Endothelial cell of umbilical vein (primary cell): ENCODE results near the gene DKKL1. TPM values are rescaled to one million over a fixed set of nuclear protein-coding genes. Genes with fewer than 3 reads are reported as not detected.
"Not testable (repeated sequence)": the region's sequence is repeated elsewhere in the genome, so short reads cannot be mapped to it uniquely, and the experiment has no call there.

Experiments
- BruUV-seq: library from RNA; stranded (reverse); fragments of 400-500 nt; replicated peaks from 2 replicates; lab custom pipeline; 2021; lab: Mats Ljungman, UMichigan
- CTCF ChIA-PET: fragments of 300-600, 350-600 bp; sonication (Branson Sonifier 250); formaldehyde crosslinking; loops from one replicate; lab custom pipeline; 2021; ENCODE audit warnings: antibody characterized with exemption, inconsistent platforms; lab: Charles Lee
- POLR2A ChIA-PET: fragments of 300-600, 350-600 bp; sonication (Branson Sonifier 250); formaldehyde crosslinking; loops from one replicate; lab custom pipeline; 2021; ENCODE audit warnings: antibody characterized with exemption, inconsistent platforms; lab: Charles Lee
- DNase-seq: peaks from one replicate; pipeline ENCODE4 v3.0.0-alpha.2; 2011; ENCODE audit warnings: low read depth, low spot score
- FAIRE-seq: peaks from 2 replicates; lab custom pipeline; 2011; peaks lifted over from hg19 to GRCh38; lab: Jason Lieb, UNC
- H2AFZ ChIP-seq: 2 replicates; pipeline ENCODE4 v1.6.0; 2012; ENCODE audit warnings: low read depth, low read length, control low read depth, inconsistent platforms
- H3K27ac ChIP-seq: 2 replicates; pipeline ENCODE4 v1.5.1; 2011; ENCODE audit warnings: low read depth, mild to moderate bottlenecking, control low read depth, low read length, moderate library complexity; ENCODE audit not compliant: insufficient read depth
- H3K27me3 ChIP-seq, 2 experiments: 2 replicates each; pipeline versions ENCODE4 v1.6.0 to v1.6.1; 2011; ENCODE audit warnings: low read length in 2 of 2, mixed read lengths in 1 of 2; ENCODE audit not compliant: control insufficient read depth in 2 of 2, insufficient read depth in 2 of 2
- H3K36me3 ChIP-seq, 2 experiments: 2 replicates in 1 of 2; 3 replicates in 1 of 2; pipeline ENCODE4 v1.5.1; 2011; ENCODE audit warnings: low read length in 2 of 2, mild to moderate bottlenecking in 1 of 2, moderate library complexity in 1 of 2; ENCODE audit not compliant: control insufficient read depth in 2 of 2, insufficient read depth in 2 of 2; ENCODE audit errors: extremely low read depth in 1 of 2
- H3K4me1 ChIP-seq: 3 replicates; pipeline ENCODE4 v1.5.1; 2011; ENCODE audit warnings: mild to moderate bottlenecking, low read length; ENCODE audit not compliant: control insufficient read depth, insufficient read depth; ENCODE audit errors: extremely low read depth
- H3K4me2 ChIP-seq: 2 replicates; pipeline ENCODE4 v1.6.1; 2011; ENCODE audit warnings: low read length, control low read depth, mixed read lengths; ENCODE audit not compliant: insufficient read depth
- H3K4me3 ChIP-seq, 3 experiments: fragments of 200-600 bp in 1 of 3; sonication (generic), shearing (Covaris generic) in 1 of 3; replicated peaks in 1 of 3; 2 replicates each; pipeline ENCODE4 v1.5.1; 2011 to 2016; ENCODE audit warnings: control low read depth in 3 of 3, low read length in 3 of 3, mild to moderate bottlenecking in 2 of 3, inconsistent platforms in 1 of 3, low read depth in 1 of 3, moderate library complexity in 1 of 3; ENCODE audit not compliant: insufficient read depth in 1 of 3
- H3K79me2 ChIP-seq: 2 replicates; pipeline ENCODE4 v1.6.0; 2012; ENCODE audit warnings: low read length, inconsistent platforms; ENCODE audit not compliant: control insufficient read depth, insufficient read depth
- H3K9ac ChIP-seq: replicated peaks from 2 replicates; pipeline ENCODE3; 2011; ENCODE audit warnings: low read length, control low read depth; ENCODE audit not compliant: insufficient read depth; ENCODE audit errors: extremely low read depth
- H3K9me1 ChIP-seq: replicated peaks from 3 replicates; pipeline ENCODE4 v1.6.0; 2011; ENCODE audit warnings: mild to moderate bottlenecking, low read length; ENCODE audit not compliant: control insufficient read depth, insufficient read depth; ENCODE audit errors: extremely low read depth
- H3K9me3 ChIP-seq: replicated peaks from 2 replicates; pipeline ENCODE4 v1.5.1; 2012; ENCODE audit warnings: low read length, inconsistent platforms; ENCODE audit not compliant: control insufficient read depth, insufficient read depth
- H4K20me1 ChIP-seq: replicated peaks from 2 replicates; pipeline ENCODE3; 2011; ENCODE audit warnings: mild to moderate bottlenecking, low read length; ENCODE audit not compliant: control insufficient read depth, insufficient read depth; ENCODE audit errors: extremely low read depth
- JUN ChIP-seq: IDR thresholded peaks from 2 replicates; pipeline ENCODE4 v1.6.1; 2011; ENCODE audit warnings: borderline replicate concordance, low read depth; ENCODE audit not compliant: insufficient read length, insufficient read depth
- dilution Hi-C: fragments of 300-500 bp; cut with MboI; formaldehyde crosslinking; loops from one replicate; pipeline ENCODE4 v1.15.0; 2019; ENCODE audit warnings: low sequenced_read_pairs; ENCODE audit not compliant: extremely low pct_ligation_motif_present
- intact Hi-C: fragments of 100-400 bp; cut with micrococcal nuclease; formaldehyde crosslinking; loops from one replicate; pipeline ENCODE4 v1.10.0; 2022
- polyA plus RNA-seq, 4 experiments: library from polyadenylated mRNA; depleted of rRNA in 3 of 4; stranded (reverse) in 3 of 4; unstranded in 1 of 4; fragments of >200 nt; gene quantifications; 2 replicates each; pipeline versions ENCODE4 v1.2.1 to v1.2.3, GENCODE V29; 2011 to 2012; ENCODE audit warnings: missing spikeins in 1 of 4
- total RNA-seq: library from RNA; stranded (reverse); gene quantifications from 2 replicates; pipeline ENCODE4 v1.2.3, GENCODE V29; 2021
- TF ChIP-seq, protein P1 (sequence below): IDR thresholded peaks from 2 replicates; pipeline ENCODE4 v1.6.1; 2011; ENCODE audit not compliant: insufficient read depth, insufficient read length

Gene DKKL1
- total and polyA plus RNA-seq, 2 donors (not counting 3 experiments of a cell fraction or from before 2014, with no cell fraction given): 0.21 TPM; not detected in 1

- H2AFZ ChIP-seq, H3K4me1 ChIP-seq, H3K27me3 ChIP-seq, dilution Hi-C loops, intact Hi-C loops, H3K9ac ChIP-seq, H3K9me3 ChIP-seq, BruUV-seq, DNase-seq, POLR2A ChIA-PET, H3K27ac ChIP-seq, FAIRE-seq, H3K36me3 ChIP-seq, H3K79me2 ChIP-seq, H4K20me1 ChIP-seq, H3K4me2 ChIP-seq, H3K9me1 ChIP-seq, H3K4me3 ChIP-seq: not testable (repeated sequence)
- CTCF ChIA-PET: interaction anchor here (0.6 to 1.6 kb wide), 2 partner anchors 30 to 32 kb away, joined by 3 read pairs; no protein-coding TSS in a partner anchor
These were observed 32.5 kb upstream of the DKKL1 start for GRCh38 chr19:49331187-49331586.

DNA sequence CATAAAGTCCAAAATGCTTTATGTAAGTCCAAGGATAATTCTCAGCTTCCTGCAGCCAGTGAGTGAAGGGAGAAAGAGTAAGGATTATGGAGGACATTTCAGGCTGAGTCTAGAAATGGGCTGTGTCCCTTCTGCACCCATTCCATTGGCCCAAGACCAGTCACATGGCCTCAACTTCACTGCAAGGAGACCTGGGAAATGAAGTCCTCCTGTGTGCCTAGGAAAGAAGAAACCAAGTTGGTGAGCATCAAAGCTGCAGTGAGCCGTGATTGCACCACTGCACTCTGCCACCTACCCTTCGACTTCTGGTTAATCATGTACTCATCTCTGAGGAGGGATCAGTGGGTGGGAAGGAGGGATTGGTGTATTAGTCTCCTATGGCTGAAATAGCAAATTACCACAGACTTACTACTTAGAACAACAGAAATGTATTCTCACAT is 32.0 kb upstream of the DKKL1 start:
- Histone ChIP-seq H3K27me3 (no peaks in the 10 kb centered on the region), H3K4me3 (no peak overlapping the region), H3K36me3 (no peaks in the 10 kb centered on the region), H3K9me1 (no peaks in the 10 kb centered on the region), H3K4me1 (peaks cover 5% of the 10 kb centered on the region), H4K20me1 (no peaks in the 10 kb centered on the region), H3K9ac (no peak overlapping the region), H3K27ac (no peak overlapping the region), H3K79me2 (no peaks in the 10 kb centered on the region), H3K4me2 (no peak overlapping the region), H2AFZ (no peak overlapping the region), H3K9me3 (no peaks in the 10 kb centered on the region)
- CTCF ChIA-PET: interaction anchor here (0.6 kb wide), 1 partner anchor 32 kb away, joined by 3 read pairs; no protein-coding TSS in a partner anchor
- FAIRE-seq: peak; percentile 91
- POLR2A ChIA-PET: no interaction called here
- TF ChIP-seq JUN: no peak
- TF ChIP-seq, protein P1, sequence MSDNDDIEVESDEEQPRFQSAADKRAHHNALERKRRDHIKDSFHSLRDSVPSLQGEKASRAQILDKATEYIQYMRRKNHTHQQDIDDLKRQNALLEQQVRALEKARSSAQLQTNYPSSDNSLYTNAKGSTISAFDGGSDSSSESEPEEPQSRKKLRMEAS: peak; percentile 68
- DNase-seq: peak; percentile 40
- no TSS peak for BruUV-seq
- intact Hi-C loops: no loop called here
- dilution Hi-C loops: no loop called here

DNA sequence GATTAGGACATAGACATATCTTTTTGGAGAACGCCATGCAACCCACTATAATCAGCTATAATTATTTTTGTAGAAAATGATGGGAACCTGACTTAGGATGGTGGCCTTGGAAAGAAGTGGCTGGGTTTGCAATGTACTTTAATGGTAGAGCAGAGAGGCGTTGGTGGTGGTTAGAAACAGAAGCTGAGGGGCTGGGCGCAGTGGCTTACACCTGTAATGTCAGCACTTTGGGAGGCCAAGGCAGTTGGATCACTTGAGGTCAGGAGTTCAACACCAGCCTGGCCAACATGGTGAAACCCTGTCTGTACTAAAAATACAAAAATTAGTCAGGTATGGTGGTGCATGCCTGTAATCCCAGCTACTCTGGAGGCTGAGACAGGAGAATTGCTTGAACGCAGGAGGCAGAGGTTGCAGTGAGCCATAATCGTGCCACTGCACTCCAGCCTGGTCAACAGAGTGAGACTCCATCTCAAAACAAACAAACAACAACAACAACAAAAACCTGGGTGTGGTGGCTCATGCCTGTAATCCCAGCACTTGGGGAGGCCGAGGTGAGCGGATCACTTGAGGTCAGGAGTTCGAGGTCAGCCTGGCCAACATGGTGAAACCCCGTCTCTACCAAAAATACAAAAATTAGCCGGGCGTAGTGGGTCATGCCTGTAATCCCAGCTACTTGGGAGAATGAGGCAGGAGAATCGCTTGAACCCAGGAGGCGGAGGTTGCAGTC is 30.8 kb upstream of the DKKL1 start:
- intact Hi-C loops, DNase-seq, H3K9me1 ChIP-seq, H3K27ac ChIP-seq, H2AFZ ChIP-seq, H3K36me3 ChIP-seq, H3K4me3 ChIP-seq, dilution Hi-C loops, H3K27me3 ChIP-seq, FAIRE-seq, H3K9ac ChIP-seq, H4K20me1 ChIP-seq, H3K4me2 ChIP-seq, CTCF ChIA-PET, H3K9me3 ChIP-seq, H3K4me1 ChIP-seq, POLR2A ChIA-PET, H3K79me2 ChIP-seq, BruUV-seq: not testable (repeated sequence)
